A549 (cell line): Measurements from ENCODE around the gene RABGAP1L. TPM values are rescaled to one million over a fixed set of nuclear protein-coding genes. Genes with fewer than 3 reads are reported as not detected.
A peak's percentile ranks its signal among the peaks of the same experiment; 100 is the strongest.

Source experiments
- ATAC-seq, 2 experiments: fragments of 200-7000 bp in 1 of 2; fragments of >200 bp in 1 of 2; cut with Nextera tagmentation in 1 of 2; cut with Tn5 transposase in 1 of 2; 3 replicates each; pipeline versions ENCODE4 v1.8.0 to v1.9.1; 2018 to 2020; ENCODE audit warnings: mild to moderate bottlenecking in 1 of 2, moderate library complexity in 1 of 2
- CTCF ChIA-PET: fragments of 300-600 bp; sonication (Branson Sonifier 250); formaldehyde crosslinking; extraction: SDS; loops from one replicate; lab custom pipeline; 2021; ENCODE audit warnings: antibody characterized with exemption, inconsistent platforms; lab: Yijun Ruan, JAX
- POLR2A ChIA-PET: fragments of 350-600 bp; formaldehyde crosslinking; extraction: SDS; loops from one replicate; lab custom pipeline; 2021; ENCODE audit warnings: antibody characterized with exemption, inconsistent platforms; lab: Yijun Ruan, JAX
- DNase-seq, 2 experiments: peaks; one replicate each; pipeline versions ENCODE4 v3.0.0 to v3.0.0-alpha.2; 2011 to 2016; ENCODE audit warnings: low read depth in 1 of 2, low spot score in 1 of 2
- FAIRE-seq: peaks from 2 replicates; lab custom pipeline; 2011; peaks lifted over from hg19 to GRCh38; lab: Jason Lieb, UNC
- H3K27ac ChIP-seq, 2 experiments: fragments of >200 bp; sonication (Bioruptor Twin); formaldehyde crosslinking; 3 replicates each; pipeline ENCODE4 v1.5.1; 2016 to 2017
- H3K4me1 ChIP-seq: fragments of >200 bp; sonication (Bioruptor Twin); formaldehyde crosslinking; 3 replicates; pipeline ENCODE4 v1.6.1; 2016
- H3K4me2 ChIP-seq: fragments of >200 bp; sonication (Bioruptor Twin); formaldehyde crosslinking; 3 replicates; pipeline ENCODE4 v1.6.1; 2016
- H3K4me3 ChIP-seq: fragments of >200 bp; sonication (Bioruptor Twin); formaldehyde crosslinking; 3 replicates; pipeline ENCODE4 v1.5.1; 2016
- H3K9me3 ChIP-seq: fragments of >200 bp; sonication (Bioruptor Twin); formaldehyde crosslinking; 3 replicates; pipeline ENCODE4 v1.6.1; 2016
- BHLHE40 ChIP-seq: IDR thresholded peaks from 2 replicates; pipeline ENCODE4 v1.6.1; 2012; ENCODE audit warnings: low read depth, low read length, inconsistent platforms
- CEBPB ChIP-seq, 2 experiments: fragments of >200 bp in 1 of 2; sonication (Bioruptor Twin) in 1 of 2; formaldehyde crosslinking in 1 of 2; IDR thresholded peaks; 2 replicates each; pipeline ENCODE4 v1.6.1; 2012 to 2016
- CHD4 ChIP-seq: fragments of 200-600 bp; sonication (generic); IDR thresholded peaks from 2 replicates; pipeline ENCODE4 v1.6.1; 2016; ENCODE audit warnings: antibody characterized with exemption, mild to moderate bottlenecking, borderline replicate concordance
- CTCF ChIP-seq: fragments of >200 bp; sonication (Bioruptor Twin); formaldehyde crosslinking; IDR thresholded peaks from 3 replicates; pipeline ENCODE4 v1.5.1; 2016
- E2F6 ChIP-seq: IDR thresholded peaks from 2 replicates; pipeline ENCODE4 v1.6.1; 2012; ENCODE audit warnings: low read depth, borderline replicate concordance
- ELK1 ChIP-seq: fragments of 150-350 bp; IDR thresholded peaks from 2 replicates; pipeline ENCODE4 v1.6.1; 2014; ENCODE audit warnings: low read depth, mild to moderate bottlenecking, low read length
- EP300 ChIP-seq, 2 experiments: fragments of >200 bp; sonication (Bioruptor Twin); formaldehyde crosslinking; IDR thresholded peaks; 2 replicates in 1 of 2; 3 replicates in 1 of 2; pipeline ENCODE4 v1.6.1; 2016 to 2017
- ESRRA ChIP-seq: fragments of 150-350 bp; IDR thresholded peaks from 2 replicates; pipeline ENCODE4 v1.6.1; 2014; ENCODE audit warnings: mild to moderate bottlenecking, low read length, borderline replicate concordance
- FOSL2 ChIP-seq, 2 experiments: fragments of 450-650 bp in 1 of 2; fragments of >200 bp in 1 of 2; sonication (Bioruptor Twin) in 1 of 2; formaldehyde crosslinking; IDR thresholded peaks; 2 replicates each; pipeline versions ENCODE4 v1.5.0 to v1.6.1; 2016 to 2020; ENCODE audit warnings: mild to moderate bottlenecking in 1 of 2, moderate library complexity in 1 of 2
- GATA3 ChIP-seq: IDR thresholded peaks from 2 replicates; pipeline ENCODE4 v1.6.1; 2012; ENCODE audit warnings: borderline replicate concordance
- HDAC2 ChIP-seq: fragments of 200-600 bp; sonication (generic); IDR thresholded peaks from 2 replicates; pipeline ENCODE4 v1.6.1; 2016
- HEYL ChIP-seq: fragments of 250-450 bp; sonication (Bioruptor Pico); IDR thresholded peaks from 2 replicates; pipeline ENCODE4 v1.8.0; 2021; ENCODE audit warnings: mild to moderate bottlenecking, moderate library complexity
- JUN ChIP-seq, 2 experiments: fragments of >200 bp; sonication (Bioruptor Twin); formaldehyde crosslinking; IDR thresholded peaks; 2 replicates in 1 of 2; 3 replicates in 1 of 2; pipeline ENCODE4 v1.6.1; 2016 to 2017
- MAFK ChIP-seq: fragments of 450-650 bp; IDR thresholded peaks from 2 replicates; pipeline ENCODE4 v1.6.1; 2014; ENCODE audit not compliant: partially characterized antibody
- NPAS2 ChIP-seq: fragments of 250-450 bp; sonication (Bioruptor Pico); IDR thresholded peaks from 2 replicates; pipeline ENCODE4 v1.8.0; 2022; ENCODE audit warnings: mild to moderate bottlenecking, moderate library complexity, borderline replicate concordance
- RCOR1 ChIP-seq: fragments of 150-350 bp; IDR thresholded peaks from 2 replicates; pipeline ENCODE4 v1.6.1; 2014; ENCODE audit warnings: antibody characterized with exemption, low read length, low read depth
- RFX5 ChIP-seq: fragments of 450-650 bp; IDR thresholded peaks from 2 replicates; pipeline ENCODE4 v1.7.1; 2014; ENCODE audit warnings: antibody characterized with exemption, mild to moderate bottlenecking, moderate library complexity
- SREBF2 ChIP-seq: fragments of 450-650 bp; IDR thresholded peaks from 2 replicates; pipeline ENCODE4 v1.6.1; 2014; ENCODE audit warnings: mild to moderate bottlenecking, moderate library complexity
- TFCP2L1 ChIP-seq: fragments of 250-450 bp; sonication (Bioruptor Pico); IDR thresholded peaks from 2 replicates; pipeline ENCODE4 v1.5.0; 2021; ENCODE audit warnings: mild to moderate bottlenecking
- TP53 ChIP-seq: fragments of 250-450 bp; sonication (Bioruptor Pico); IDR thresholded peaks from 2 replicates; pipeline ENCODE4 v1.5.0; 2021; ENCODE audit warnings: mild to moderate bottlenecking, moderate library complexity
- ZFP36 ChIP-seq: fragments of 450-650 bp; IDR thresholded peaks from 2 replicates; pipeline ENCODE4 v1.6.1; 2014; ENCODE audit warnings: borderline replicate concordance; ENCODE audit not compliant: partially characterized antibody
- WGBS: methylation state at CpG from one replicate; pipeline ENCODE4 v1.1.6; 2017; ENCODE audit errors: missing lambda C conversion rate; 5-methylcytosine and 5-hydroxymethylcytosine counted together
- polyA plus RNA-seq, 4 experiments: library from polyadenylated mRNA; depleted of rRNA in 3 of 4; stranded (reverse); fragments of >200 nt; fragmentation: RNase III in 1 of 4; extraction: RNeasy Plus Mini Kit Qiagen cat#74134 plus additional on column Dnase treatment in 1 of 4; gene quantifications; 2 replicates in 3 of 4; 3 replicates in 1 of 4; pipeline ENCODE4 v1.2.3, GENCODE V29; 2011 to 2017
- TF ChIP-seq, protein P1 (sequence below): fragments of 250-450 bp; sonication (Bioruptor Pico); IDR thresholded peaks from 2 replicates; pipeline ENCODE4 v1.5.0; 2021; ENCODE audit warnings: mild to moderate bottlenecking, moderate library complexity, borderline replicate concordance

The RABGAP1L gene
- polyA plus RNA-seq, 2 of the 4 experiments (the other 2 are of a cell fraction) = 8.2 to 18.6 TPM

DNA sequence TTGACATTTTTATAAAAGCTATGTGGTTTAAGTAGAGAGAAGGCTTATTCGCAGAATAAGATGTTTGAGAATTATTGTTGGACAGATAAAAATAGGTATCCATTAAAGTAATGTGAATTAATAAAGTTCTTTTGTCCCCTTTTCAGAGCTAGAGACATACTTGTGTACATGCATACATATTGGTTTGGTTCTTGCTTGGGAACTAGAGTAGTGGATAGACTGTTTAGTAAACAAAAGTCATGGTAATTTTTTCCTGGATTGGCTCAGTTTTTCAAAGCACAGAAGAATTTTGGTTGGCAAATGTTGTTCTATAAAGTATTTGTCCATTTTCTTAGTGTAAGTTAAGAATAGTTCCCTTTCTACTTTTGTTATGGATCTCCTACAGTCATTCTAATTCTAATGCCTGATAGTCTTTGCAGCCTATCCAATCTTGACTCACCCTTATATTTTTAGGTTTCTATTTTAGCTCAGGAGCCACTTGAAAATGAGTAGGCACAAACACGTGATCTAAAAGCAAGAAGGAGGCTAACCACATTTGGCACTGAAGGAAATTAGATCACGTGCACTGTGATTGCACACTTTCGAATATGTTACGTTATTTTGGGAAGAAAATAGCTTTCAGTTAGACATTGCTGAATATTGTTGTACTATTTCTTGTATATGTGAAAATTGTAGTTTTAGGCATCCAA is 47.0 kb downstream of the RABGAP1L start:
- FAIRE-seq (no peak), ATAC-seq (no peak), DNase-seq (no peak)
- Histone ChIP-seq H3K9me3 (0 out of 3 replicates have a peak, but pooled peaks cover 5% of the 10 kb centered on the region), H3K4me2 (no peak overlapping the region), H3K4me1 (no peaks in the 10 kb centered on the region), H3K4me3 (no peak overlapping the region), H3K27ac (no peak overlapping the region)
- TF ChIP-seq ESRRA = no peak
- no peak for TF ChIP-seq RFX5
- TF ChIP-seq FOSL2 (IDR thresholded peaks at IDR 0.05) = no peak
- no peak for TF ChIP-seq FOSL2 (CRISPR knock-in tag; IDR thresholded peaks at IDR 0.05)
- 85% methylated on average over 5 of the region's 5 CpGs for WGBS
- ChIA-PET POLR2A (no interaction called here), CTCF (interaction anchor here (0.9 to 1.7 kb wide), 2 partner anchors 12 to 13 kb away, joined by 3 to 5 read pairs; no protein-coding TSS in a partner anchor)

DNA sequence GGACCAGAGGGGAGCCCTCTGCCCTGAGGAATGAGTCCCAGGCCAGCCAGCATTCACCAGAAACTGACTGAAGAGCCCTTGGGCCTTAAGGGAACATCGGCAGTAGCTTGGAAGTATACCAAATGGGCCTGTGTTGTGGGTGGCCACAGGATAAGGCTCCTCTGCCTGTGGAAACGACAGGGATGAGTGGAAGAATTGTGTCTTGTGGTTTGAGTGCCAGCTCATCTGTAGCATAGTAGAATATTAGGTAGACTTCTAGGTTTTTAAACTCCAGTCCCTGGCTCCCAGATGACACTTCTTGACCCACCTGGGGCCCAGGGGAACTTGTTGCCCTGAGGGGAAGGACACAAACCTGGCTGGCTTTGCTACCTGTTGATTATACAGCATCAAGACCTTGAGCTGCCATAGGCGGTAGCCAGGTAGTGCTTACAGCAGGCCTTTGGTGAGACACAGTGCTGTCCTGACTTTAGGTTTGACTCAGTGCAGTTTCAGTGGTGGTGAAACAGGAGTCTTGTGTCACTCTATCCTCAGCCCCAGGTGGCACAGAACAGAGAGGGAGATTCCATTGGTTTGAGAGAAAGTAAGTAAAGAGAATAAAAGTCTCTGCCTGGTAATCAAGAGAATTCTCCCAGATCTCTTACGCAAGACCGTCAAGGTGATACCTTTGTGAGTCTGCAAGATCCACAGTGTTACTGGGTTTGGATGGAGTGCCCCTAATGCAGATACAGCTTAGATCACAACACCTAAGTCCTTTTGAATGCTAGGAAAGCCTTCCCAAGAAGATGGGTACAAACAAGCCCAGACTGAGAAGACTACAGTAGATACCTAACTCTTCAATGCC is 50.2 kb downstream of the RABGAP1L start:
- WGBS = 83% methylated on average over 5 of the region's 5 CpGs
- no peak for FAIRE-seq
- DNase-seq = no peak
- Histone ChIP-seq H3K4me3 (no peak overlapping the region), H3K9me3 (no peaks in the 10 kb centered on the region), H3K4me2 (no peak overlapping the region), H3K4me1 (no peaks in the 10 kb centered on the region), H3K27ac (no peak overlapping the region)
- ATAC-seq = no peak
- CTCF ChIA-PET = interaction anchor here (0.9 to 1.4 kb wide), 2 partner anchors 8 to 22 kb away, joined by 3 read pairs; no protein-coding TSS in a partner anchor
- TF ChIP-seq CEBPB (IDR thresholded peaks at IDR 0.05) (peak in 1 of 2 experiments; percentile 12; a peak in 1 of 4 replicates), SREBF2 (no peak)
- POLR2A ChIA-PET = no interaction called here

- no peak for DNase-seq
- Histone ChIP-seq H3K27ac (no peak overlapping the region), H3K4me1 (no peaks in the 10 kb centered on the region), H3K4me3 (no peak overlapping the region), H3K9me3 (no peaks in the 10 kb centered on the region), H3K4me2 (no peak overlapping the region)
- no peak for ATAC-seq
- ChIA-PET POLR2A (no interaction called here), CTCF (no interaction called here)
- FAIRE-seq = no peak
- no peak for TF ChIP-seq CTCF
- no peak for TF ChIP-seq CEBPB (IDR thresholded peaks at IDR 0.05)
- TF ChIP-seq RFX5 = no peak
- TF ChIP-seq RCOR1 = no peak
- TF ChIP-seq NPAS2 (CRISPR knock-in tag) = no peak
- TF ChIP-seq ZFP36 = no peak
- TF ChIP-seq CHD4 = no peak
- TF ChIP-seq EP300 (IDR thresholded peaks at IDR 0.05) = no peak
- no peak for TF ChIP-seq BHLHE40
- TF ChIP-seq JUN (IDR thresholded peaks at IDR 0.05) = no peak
Measured at GRCh38 chr1:174211486-174211885, 52.2 kb downstream of the RABGAP1L start.

DNA sequence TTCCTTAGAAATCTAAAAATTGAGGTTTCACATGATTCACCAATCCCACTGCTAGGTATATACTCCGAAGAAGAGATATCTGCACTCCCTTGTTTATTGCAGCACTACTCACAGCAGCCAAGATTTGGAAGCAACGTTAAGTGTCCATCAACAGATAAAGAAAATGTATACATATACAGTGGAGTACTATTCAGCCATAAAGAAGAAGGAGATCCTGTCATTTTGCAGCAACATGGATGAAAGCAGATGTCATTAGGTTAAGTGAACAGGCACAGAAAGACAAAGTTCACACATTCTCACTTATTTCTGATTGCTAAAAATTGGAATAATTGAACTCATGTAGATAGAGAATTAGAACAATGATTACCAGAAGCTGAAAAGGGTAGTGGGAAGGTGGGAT is 56.4 kb downstream of the RABGAP1L start:
- no peak overlapping the region for H3K27ac ChIP-seq
- no peak overlapping the region for H3K4me3 ChIP-seq
- no peaks in the 10 kb centered on the region for H3K9me3 ChIP-seq
- ChIA-PET POLR2A (no interaction called here), CTCF (no interaction called here)
- H3K4me1 ChIP-seq = peaks cover 4% of the 10 kb centered on the region; the same call in 2 of the 3 replicates
- DNase-seq (no peak), ATAC-seq (no peak), FAIRE-seq (no peak)
- no peak overlapping the region for H3K4me2 ChIP-seq
- WGBS = 95% methylated on average over 2 of the region's 2 CpGs
- TF ChIP-seq E2F6 = no peak
- TF ChIP-seq ESRRA = no peak
- TF ChIP-seq GATA3 = no peak
- TF ChIP-seq NPAS2 (CRISPR knock-in tag) = no peak
- TF ChIP-seq, protein P1, sequence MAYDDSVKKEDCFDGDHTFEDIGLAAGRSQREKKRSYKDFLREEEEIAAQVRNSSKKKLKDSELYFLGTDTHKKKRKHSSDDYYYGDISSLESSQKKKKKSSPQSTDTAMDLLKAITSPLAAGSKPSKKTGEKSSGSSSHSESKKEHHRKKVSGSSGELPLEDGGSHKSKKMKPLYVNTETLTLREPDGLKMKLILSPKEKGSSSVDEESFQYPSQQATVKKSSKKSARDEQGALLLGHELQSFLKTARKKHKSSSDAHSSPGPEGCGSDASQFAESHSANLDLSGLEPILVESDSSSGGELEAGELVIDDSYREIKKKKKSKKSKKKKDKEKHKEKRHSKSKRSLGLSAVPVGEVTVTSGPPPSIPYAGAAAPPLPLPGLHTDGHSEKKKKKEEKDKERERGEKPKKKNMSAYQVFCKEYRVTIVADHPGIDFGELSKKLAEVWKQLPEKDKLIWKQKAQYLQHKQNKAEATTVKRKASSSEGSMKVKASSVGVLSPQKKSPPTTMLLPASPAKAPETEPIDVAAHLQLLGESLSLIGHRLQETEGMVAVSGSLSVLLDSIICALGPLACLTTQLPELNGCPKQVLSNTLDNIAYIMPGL (CRISPR knock-in tag) = no peak
- TF ChIP-seq TFCP2L1 = no peak
- TF ChIP-seq EP300 (IDR thresholded peaks at IDR 0.05) = no peak
- TF ChIP-seq TP53 = no peak
- TF ChIP-seq ELK1 = no peak
- TF ChIP-seq HDAC2 = no peak
- no peak for TF ChIP-seq MAFK
- TF ChIP-seq ZFP36 = no peak
- TF ChIP-seq HEYL = no peak
